ENCODE data around the gene VASP. TPM values are rescaled to one million over a fixed set of nuclear protein-coding genes. Genes with fewer than 3 reads are reported as not detected.
A peak's percentile ranks its signal among the peaks of the same experiment; 100 is the strongest.

The VASP gene
- polyA plus RNA-seq, 1 donor from 2014 or later = 6.1 TPM

- no peak overlapping the region for H3K4me2 ChIP-seq (ENCODE audit: low read length)
- H3F3A ChIP-seq (ENCODE audit: insufficient read depth, low read length, poor library complexity, severe bottlenecking) = no peaks in the 10 kb centered on the region
- no peak overlapping the region for H3K9ac ChIP-seq (ENCODE audit: low read length)
- no peak overlapping the region for H3K27ac ChIP-seq (ENCODE audit: low read length)
- H3K4me3 ChIP-seq (ENCODE audit: low read length) = peak overlapping the region; percentile 58
- H3K9me3 ChIP-seq (ENCODE audit: low read length) = no peaks in the 10 kb centered on the region
- no peaks in the 10 kb centered on the region for H3K36me3 ChIP-seq (ENCODE audit: insufficient read depth, low read length)
- TF ChIP-seq MXI1 (conservative IDR thresholded peaks at IDR 0.05; ENCODE audit: poor library complexity, severe bottlenecking) (no peak), SMC3 (conservative IDR thresholded peaks at IDR 0.05; ENCODE audit: poor library complexity) (no peak), CTCF (IDR thresholded peaks at IDR 0.05; ENCODE audit: poor library complexity, severe bottlenecking) (no peak), TAF1 (IDR thresholded peaks at IDR 0.05; ENCODE audit: low read depth) (no peak), RAD21 (conservative IDR thresholded peaks at IDR 0.05) (no peak), EZH2 (IDR thresholded peaks at IDR 0.05; ENCODE audit: borderline replicate concordance, insufficient read depth, low read length, poor library complexity, severe bottlenecking) (no peak), POLR2AphosphoS5 (IDR thresholded peaks at IDR 0.05) (no peak), EP300 (conservative IDR thresholded peaks at IDR 0.05; ENCODE audit: poor library complexity, severe bottlenecking) (no peak)
- TF ChIP-seq, protein P1, sequence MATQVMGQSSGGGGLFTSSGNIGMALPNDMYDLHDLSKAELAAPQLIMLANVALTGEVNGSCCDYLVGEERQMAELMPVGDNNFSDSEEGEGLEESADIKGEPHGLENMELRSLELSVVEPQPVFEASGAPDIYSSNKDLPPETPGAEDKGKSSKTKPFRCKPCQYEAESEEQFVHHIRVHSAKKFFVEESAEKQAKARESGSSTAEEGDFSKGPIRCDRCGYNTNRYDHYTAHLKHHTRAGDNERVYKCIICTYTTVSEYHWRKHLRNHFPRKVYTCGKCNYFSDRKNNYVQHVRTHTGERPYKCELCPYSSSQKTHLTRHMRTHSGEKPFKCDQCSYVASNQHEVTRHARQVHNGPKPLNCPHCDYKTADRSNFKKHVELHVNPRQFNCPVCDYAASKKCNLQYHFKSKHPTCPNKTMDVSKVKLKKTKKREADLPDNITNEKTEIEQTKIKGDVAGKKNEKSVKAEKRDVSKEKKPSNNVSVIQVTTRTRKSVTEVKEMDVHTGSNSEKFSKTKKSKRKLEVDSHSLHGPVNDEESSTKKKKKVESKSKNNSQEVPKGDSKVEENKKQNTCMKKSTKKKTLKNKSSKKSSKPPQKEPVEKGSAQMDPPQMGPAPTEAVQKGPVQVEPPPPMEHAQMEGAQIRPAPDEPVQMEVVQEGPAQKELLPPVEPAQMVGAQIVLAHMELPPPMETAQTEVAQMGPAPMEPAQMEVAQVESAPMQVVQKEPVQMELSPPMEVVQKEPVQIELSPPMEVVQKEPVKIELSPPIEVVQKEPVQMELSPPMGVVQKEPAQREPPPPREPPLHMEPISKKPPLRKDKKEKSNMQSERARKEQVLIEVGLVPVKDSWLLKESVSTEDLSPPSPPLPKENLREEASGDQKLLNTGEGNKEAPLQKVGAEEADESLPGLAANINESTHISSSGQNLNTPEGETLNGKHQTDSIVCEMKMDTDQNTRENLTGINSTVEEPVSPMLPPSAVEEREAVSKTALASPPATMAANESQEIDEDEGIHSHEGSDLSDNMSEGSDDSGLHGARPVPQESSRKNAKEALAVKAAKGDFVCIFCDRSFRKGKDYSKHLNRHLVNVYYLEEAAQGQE (IDR thresholded peaks at IDR 0.05; ENCODE audit: borderline replicate concordance) = no peak
- no peaks in the 10 kb centered on the region for H3K9me2 ChIP-seq (ENCODE audit: insufficient read depth, low read length)
- no peaks in the 10 kb centered on the region for H4K20me1 ChIP-seq (ENCODE audit: insufficient read depth)
- H2AFZ ChIP-seq (ENCODE audit: low read depth, low read length) = no peak overlapping the region
- peaks cover 49% of the 10 kb centered on the region for H3K27me3 ChIP-seq (ENCODE audit: insufficient read depth, low read depth, low read length)
- H3K79me2 ChIP-seq (replicated peaks; ENCODE audit: insufficient read depth, low read length) = peaks cover 3% of the 10 kb centered on the region
Observed at GRCh38 chr19:45499196-45500180, 7.8 kb upstream of the VASP start.

GRCh38 chr19:45500918-45501729, 6.2 kb upstream of the VASP start:
- Histone ChIP-seq H2AFZ (ENCODE audit: low read depth, low read length) (no peak overlapping the region), H3K36me3 (ENCODE audit: insufficient read depth, low read length) (no peaks in the 10 kb centered on the region), H3K4me2 (ENCODE audit: low read length) (no peak overlapping the region), H4K20me1 (ENCODE audit: insufficient read depth) (no peaks in the 10 kb centered on the region), H3K79me2 (replicated peaks; ENCODE audit: insufficient read depth, low read length) (no peaks in the 10 kb centered on the region), H3K27ac (ENCODE audit: low read length) (no peak overlapping the region), H3K27me3 (ENCODE audit: insufficient read depth, low read depth, low read length) (peaks cover 49% of the 10 kb centered on the region), H3K4me3 (ENCODE audit: low read length) (no peak overlapping the region), H3F3A (ENCODE audit: insufficient read depth, low read length, poor library complexity, severe bottlenecking) (no peaks in the 10 kb centered on the region), H3K9ac (ENCODE audit: low read length) (no peak overlapping the region), H3K9me2 (ENCODE audit: insufficient read depth, low read length) (no peaks in the 10 kb centered on the region), H3K9me3 (ENCODE audit: low read length) (no peaks in the 10 kb centered on the region)
- TF ChIP-seq EZH2 (IDR thresholded peaks at IDR 0.05; ENCODE audit: borderline replicate concordance, insufficient read depth, low read length, poor library complexity, severe bottlenecking) (no peak), RAD21 (conservative IDR thresholded peaks at IDR 0.05) (no peak), CTCF (IDR thresholded peaks at IDR 0.05; ENCODE audit: poor library complexity, severe bottlenecking) (no peak), SMC3 (conservative IDR thresholded peaks at IDR 0.05; ENCODE audit: poor library complexity) (no peak), MXI1 (conservative IDR thresholded peaks at IDR 0.05; ENCODE audit: poor library complexity, severe bottlenecking) (no peak), EP300 (conservative IDR thresholded peaks at IDR 0.05; ENCODE audit: poor library complexity, severe bottlenecking) (no peak), POLR2AphosphoS5 (IDR thresholded peaks at IDR 0.05) (no peak), TAF1 (IDR thresholded peaks at IDR 0.05; ENCODE audit: low read depth) (no peak)
- TF ChIP-seq, protein P1 (IDR thresholded peaks at IDR 0.05; ENCODE audit: borderline replicate concordance) = no peak
